Occipital lobe (tissue), 2 donors: Measurements from ENCODE around the gene PUS7L. TPM values are rescaled to one million over a fixed set of nuclear protein-coding genes. Genes with fewer than 3 reads are reported as not detected.
"Not testable (repeated sequence)": the region's sequence is repeated elsewhere in the genome, so short reads cannot be mapped to it uniquely, and the experiment has no call there.

Experiments used
- DNase-seq: peaks from one replicate; lab custom pipeline; 2025; lab: John Stamatoyannopoulos, UW
- total RNA-seq: library from RNA; depleted of rRNA; stranded (reverse); fragments of >200 nt; gene quantifications from one replicate; pipeline ENCODE4 v1.2.3, GENCODE V29; 2014

Gene PUS7L
- total RNA-seq, 1 donor from 2014 or later, result 41.0 TPM

- not testable (repeated sequence) for DNase-seq
These were observed 7.2 kb downstream of the PUS7L start for GRCh38 chr12:43751360-43751759.

- no peak for DNase-seq
These were observed 7.8 kb downstream of the PUS7L start for GRCh38 chr12:43750814-43751213.

- no peak for DNase-seq
These were observed 9.6 kb downstream of the PUS7L start for GRCh38 chr12:43749016-43749415.

- DNase-seq, result no peak
These were observed 13.8 kb downstream of the PUS7L start for GRCh38 chr12:43744826-43745225.

GRCh38 chr12:43742106-43742505 lies 16.5 kb downstream of the PUS7L start:
- no peak for DNase-seq

- DNase-seq, result no peak
These were observed 18.0 kb downstream of the PUS7L start for GRCh38 chr12:43740511-43741100.

GRCh38 chr12:43737646-43738045 lies 20.9 kb downstream of the PUS7L start:
- no peak for DNase-seq

- no peak for DNase-seq
These were observed 21.6 kb downstream of the PUS7L start for GRCh38 chr12:43736927-43737440.

GRCh38 chr12:43733687-43734086 lies 24.9 kb downstream of the PUS7L start:
- DNase-seq, result no peak

GRCh38 chr12:43730283-43730682 lies 28.3 kb downstream of the PUS7L start:
- no peak for DNase-seq

- no peak for DNase-seq
These were observed 29.9 kb downstream of the PUS7L start for GRCh38 chr12:43728698-43729097.

- no peak for DNase-seq
These were observed 30.5 kb downstream of the PUS7L start for GRCh38 chr12:43728117-43728516.

- no peak for DNase-seq
These were observed 35.5 kb downstream of the PUS7L start for GRCh38 chr12:43723134-43723533.

- DNase-seq, result no peak
These were observed 36.0 kb downstream of the PUS7L start for GRCh38 chr12:43722621-43723020.

GRCh38 chr12:43711348-43711747 lies 47.2 kb downstream of the PUS7L start:
- no peak for DNase-seq

- not testable (repeated sequence) for DNase-seq
These were observed 54.8 kb downstream of the PUS7L start for GRCh38 chr12:43703772-43704171.

- not testable (repeated sequence) for DNase-seq
These were observed 57.4 kb downstream of the PUS7L start for GRCh38 chr12:43701194-43701593.

- DNase-seq, result no peak
These were observed 62.4 kb downstream of the PUS7L start for GRCh38 chr12:43696154-43696553.

GRCh38 chr12:43694879-43695278 lies 63.7 kb downstream of the PUS7L start:
- no peak for DNase-seq

- no peak for DNase-seq
These were observed 66.5 kb downstream of the PUS7L start for GRCh38 chr12:43692064-43692463.

- not testable (repeated sequence) for DNase-seq
These were observed 73.1 kb downstream of the PUS7L start for GRCh38 chr12:43685491-43685890.

- no peak for DNase-seq
These were observed 82.3 kb downstream of the PUS7L start for GRCh38 chr12:43676183-43676813.
